Panc1 (cell line): Measurements from ENCODE around the gene RBMS1. TPM values are rescaled to one million over a fixed set of nuclear protein-coding genes. Genes with fewer than 3 reads are reported as not detected.

Experiments used
- ATAC-seq: fragments of 200-7000 bp; cut with Tn5 transposase; 2 replicates; pipeline ENCODE4 v1.9.1; 2020; ENCODE audit warnings: mild to moderate bottlenecking, moderate library complexity
- BruUV-seq: library from RNA; stranded (reverse); fragments of 400-500 nt; replicated peaks from 2 replicates; lab custom pipeline; 2021; lab: Mats Ljungman, UMichigan
- CTCF ChIA-PET: fragments of 300-600 bp; sonication (Branson Sonifier 250); formaldehyde crosslinking; loops from one replicate; lab custom pipeline; 2022; ENCODE audit warnings: antibody characterized with exemption; lab: Charles Lee
- POLR2A ChIA-PET: fragments of 300-600 bp; sonication (Branson Sonifier 250); formaldehyde crosslinking; loops from one replicate; lab custom pipeline; 2022; ENCODE audit warnings: antibody characterized with exemption; lab: Charles Lee
- DNase-seq: peaks from one replicate; pipeline ENCODE4 v3.0.0-alpha.2; 2010; ENCODE audit warnings: low read depth, low spot score
- H3K27ac ChIP-seq: 2 replicates; pipeline ENCODE4 v1.5.1; 2011; ENCODE audit warnings: mild to moderate bottlenecking, low read length, inconsistent platforms
- H3K27me3 ChIP-seq: fragments of 200-500 bp; sonication (Bioruptor generic); 2 replicates; pipeline ENCODE4 v1.6.0; 2014; ENCODE audit warnings: low read length, inconsistent platforms; ENCODE audit not compliant: control insufficient read depth, insufficient read depth
- H3K36me3 ChIP-seq: fragments of 200-500 bp; sonication (Bioruptor generic); 2 replicates; pipeline ENCODE4 v1.5.1; 2014; ENCODE audit warnings: inconsistent platforms, mild to moderate bottlenecking, low read length, moderate library complexity; ENCODE audit not compliant: control insufficient read depth, insufficient read depth
- H3K4me1 ChIP-seq: 2 replicates; pipeline ENCODE4 v1.5.1; 2011; ENCODE audit warnings: inconsistent platforms, mild to moderate bottlenecking, low read length, moderate library complexity; ENCODE audit not compliant: control insufficient read depth, insufficient read depth
- H3K4me3 ChIP-seq, 2 experiments: 2 replicates each; pipeline ENCODE4 v1.5.1; 2011 to 2012; ENCODE audit warnings: low read depth in 2 of 2, low read length in 2 of 2, mild to moderate bottlenecking in 2 of 2, inconsistent platforms in 1 of 2, moderate library complexity in 1 of 2
- H3K9me3 ChIP-seq: fragments of 200-500 bp; sonication (Bioruptor generic); 2 replicates; pipeline ENCODE4 v1.5.1; 2014; ENCODE audit warnings: low read depth, mild to moderate bottlenecking, inconsistent platforms, low read length, moderate library complexity; ENCODE audit not compliant: control insufficient read depth, insufficient read depth
- CTCF ChIP-seq: fragments of 450-650 bp; IDR thresholded peaks from 2 replicates; pipeline ENCODE4 v1.5.1; 2017; ENCODE audit warnings: mild to moderate bottlenecking
- POLR2AphosphoS5 ChIP-seq: IDR thresholded peaks from 2 replicates; pipeline ENCODE4 v1.6.1; 2012; ENCODE audit warnings: mild to moderate bottlenecking, low read depth, low read length, moderate library complexity
- REST ChIP-seq, 2 experiments: IDR thresholded peaks; 2 replicates each; pipeline ENCODE4 v1.6.1; 2011 to 2012; ENCODE audit warnings: low read depth in 2 of 2, control low read depth in 1 of 2, low read length in 1 of 2, mild to moderate bottlenecking in 1 of 2, moderate library complexity in 1 of 2; ENCODE audit not compliant: insufficient read depth in 1 of 2
- SIN3A ChIP-seq: IDR thresholded peaks from 2 replicates; pipeline ENCODE4 v1.6.1; 2012; ENCODE audit warnings: low read depth, mild to moderate bottlenecking, low read length, moderate library complexity, borderline replicate concordance; ENCODE audit not compliant: insufficient read depth
- TCF7L2 ChIP-seq: IDR thresholded peaks from 2 replicates; pipeline ENCODE4 v1.6.1; 2011; ENCODE audit warnings: mild to moderate bottlenecking, low read depth, low read length, inconsistent platforms
- in situ Hi-C: cut with HindIII; loops from 2 replicates; pipeline ENCODE4 v1.10.0; 2016; ENCODE audit warnings: low sequenced_read_pairs, low pct_unique_long_range_greater_than_20kb
- intact Hi-C: fragments of 100-400 bp; cut with micrococcal nuclease; formaldehyde crosslinking; loops from one replicate; pipeline ENCODE4 v1.10.0; 2022; ENCODE audit not compliant: unreplicated experiment
- total RNA-seq: library from RNA; stranded (reverse); gene quantifications from one replicate; pipeline ENCODE4 v1.2.1, GENCODE V29; 2021; ENCODE audit not compliant: unreplicated experiment

RBMS1 gene
- total RNA-seq, 1 experiment from 2014 or later: 67.0 TPM

DNA sequence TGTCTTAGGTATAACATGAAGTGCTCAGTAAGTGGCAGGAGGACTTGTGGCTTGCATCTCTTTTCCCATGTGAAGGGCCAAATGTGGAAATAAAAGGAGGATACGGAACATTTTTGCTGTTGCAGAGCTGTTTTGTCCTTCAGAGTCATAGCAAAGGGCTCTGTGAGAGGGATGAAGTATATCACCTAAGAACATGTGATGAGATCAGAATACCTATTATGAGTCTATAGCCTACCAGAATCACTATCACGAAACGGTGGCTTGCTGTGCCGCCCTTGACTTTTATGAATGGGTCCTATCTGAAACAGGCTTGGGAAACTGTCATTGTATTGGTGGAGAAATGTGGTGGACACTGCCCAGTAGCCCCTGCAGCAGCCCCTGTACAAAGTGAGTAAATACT lies 226.6 kb downstream of the RBMS1 start:
- Histone ChIP-seq H3K27ac (peak overlapping the region; percentile 13; the same call in 1 of the 2 replicates), H3K4me1 (peaks cover 20% of the 10 kb centered on the region), H3K4me3 (no peak overlapping the region), H3K36me3 (no peaks in the 10 kb centered on the region), H3K27me3 (no peaks in the 10 kb centered on the region), H3K9me3 (no peaks in the 10 kb centered on the region)
- POLR2A ChIA-PET: no interaction called here
- ATAC-seq: no peak
- in situ Hi-C loops: no loop called here
- no TSS peak for BruUV-seq
- CTCF ChIA-PET: no interaction called here
- no peak for DNase-seq
- TF ChIP-seq CTCF: no peak
- TF ChIP-seq TCF7L2: no peak
- TF ChIP-seq REST (IDR thresholded peaks at IDR 0.05; ENCODE audit: insufficient read depth in 1 of 2, low read depth in 2 of 2, low read length in 1 of 2): no peak
- TF ChIP-seq SIN3A: no peak
- no peak for TF ChIP-seq POLR2AphosphoS5
- intact Hi-C loops: no loop called here

DNA sequence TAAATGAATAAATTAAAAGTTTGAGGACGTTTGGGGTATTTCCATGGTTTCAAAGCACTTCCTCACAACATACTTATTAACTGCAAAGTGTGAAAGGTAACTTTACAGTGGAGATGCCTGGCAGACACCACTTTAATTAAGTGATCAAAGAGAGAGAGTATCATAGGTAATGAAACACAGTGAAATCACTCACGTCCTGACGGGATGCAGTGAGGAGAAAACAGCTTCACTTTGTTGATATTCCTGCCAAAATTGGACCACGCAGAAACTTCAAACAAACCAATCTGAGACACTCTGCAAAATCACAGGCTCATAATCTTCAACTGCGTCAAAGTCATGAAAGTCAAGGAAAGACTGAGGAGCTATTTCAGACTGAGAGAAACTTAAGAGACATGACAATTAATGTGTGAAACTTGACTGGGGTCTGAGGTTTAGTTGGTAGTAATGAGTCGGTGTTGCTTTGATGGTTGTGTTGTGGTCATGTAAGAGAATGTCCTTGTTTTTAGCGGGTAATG lies 227.5 kb downstream of the RBMS1 start:
- BruUV-seq: no TSS peak
- Histone ChIP-seq H3K9me3 (no peaks in the 10 kb centered on the region), H3K4me3 (no peak overlapping the region), H3K36me3 (no peaks in the 10 kb centered on the region), H3K27ac (no peak overlapping the region; the same call in 1 of the 2 replicates), H3K27me3 (no peaks in the 10 kb centered on the region), H3K4me1 (peaks cover 16% of the 10 kb centered on the region)
- DNase-seq (no peak), ATAC-seq (no peak)
- no peak for TF ChIP-seq REST (IDR thresholded peaks at IDR 0.05; ENCODE audit: insufficient read depth in 1 of 2, low read depth in 2 of 2, low read length in 1 of 2)
- TF ChIP-seq SIN3A: no peak
- no peak for TF ChIP-seq POLR2AphosphoS5
- no peak for TF ChIP-seq TCF7L2
- no peak for TF ChIP-seq CTCF
- POLR2A ChIA-PET: no interaction called here
- CTCF ChIA-PET: no interaction called here
- intact Hi-C loops: no loop called here
- in situ Hi-C loops: no loop called here
